ENCODE data around the gene ZNF587B. TPM values are rescaled to one million over a fixed set of nuclear protein-coding genes. Genes with fewer than 3 reads are reported as not detected.
"Not testable (repeated sequence)": the region's sequence is repeated elsewhere in the genome, so short reads cannot be mapped to it uniquely, and the experiment has no call there.

ZNF587B gene
- total RNA-seq, 1 experiment from 2014 or later: 14.1 TPM

- intact Hi-C loops (cut with micrococcal nuclease); H3K79me2 ChIP-seq (ENCODE audit: insufficient read depth, low read length); H3K27me3 ChIP-seq (ENCODE audit: insufficient read depth, low read length); CTCF ChIA-PET; H4K20me1 ChIP-seq (ENCODE audit: insufficient read depth); ATAC-seq; RAD21 ChIA-PET (ENCODE audit: low non-redundant PET in 1 of 2, low total read pairs in 2 of 2, uncharacterized antibody in 2 of 2, unreplicated experiment in 2 of 2); H3K4me2 ChIP-seq (ENCODE audit: low read length); H2AFZ ChIP-seq (ENCODE audit: low read depth, low read length, poor library complexity, severe bottlenecking); H3K4me1 ChIP-seq (ENCODE audit: control insufficient read depth in 1 of 2, insufficient read depth in 2 of 2, low read length in 2 of 2); BruUV-seq (replicated peaks); DNase-seq (ENCODE audit: low read depth, low spot score); POLR2A ChIA-PET; H3K4me3 ChIP-seq (replicated peaks in 1 of 2; ENCODE audit: low read depth in 1 of 2, low read length in 2 of 2); H3K36me3 ChIP-seq (ENCODE audit: control insufficient read depth in 1 of 2, insufficient read depth in 2 of 2, low read length in 2 of 2); H3K9me2 ChIP-seq (ENCODE audit: insufficient read depth); H3K27ac ChIP-seq (ENCODE audit: low read depth, low read length); H3K9ac ChIP-seq (ENCODE audit: low read length): not testable (repeated sequence)
- peaks cover 0 to 20% of the 10 kb centered on the region in 2 experiments; a peak in 2 of 4 replicates for H3K9me3 ChIP-seq (ENCODE audit: control insufficient read depth in 1 of 2, insufficient read depth in 1 of 2, low read depth in 1 of 2, low read length in 2 of 2)
Measured at GRCh38 chr19:57873883-57874799, 44.0 kb downstream of the ZNF587B start.

GRCh38 chr19:57886046-57886445, 55.9 kb downstream of the ZNF587B start:
- POLR2A ChIA-PET: no interaction called here
- H3K36me3 ChIP-seq (ENCODE audit: control insufficient read depth in 1 of 2, insufficient read depth in 2 of 2, low read length in 2 of 2): no peaks in the 10 kb centered on the region

More at GRCh38 chr19:57886046-57886445, 55.9 kb downstream of the ZNF587B start:
- H4K20me1 ChIP-seq (ENCODE audit: insufficient read depth): no peaks in the 10 kb centered on the region
- TF ChIP-seq ZNF274 (IDR thresholded peaks at IDR 0.05; ENCODE audit: low read depth, low read length): no peak
- TF ChIP-seq POLR2AphosphoS5 (IDR thresholded peaks at IDR 0.05; ENCODE audit: low read depth, low read length): no peak
- TF ChIP-seq JUND (IDR thresholded peaks at IDR 0.05): no peak
- TF ChIP-seq TCF7L2 (IDR thresholded peaks at IDR 0.05; ENCODE audit: borderline replicate concordance, extremely low read depth, insufficient read depth, insufficient read length): no peak
- TF ChIP-seq YY1 (IDR thresholded peaks at IDR 0.05; ENCODE audit: extremely low read depth, insufficient replicate concordance, low read depth, low read length): no peak
- TF ChIP-seq EGR1 (IDR thresholded peaks at IDR 0.05; ENCODE audit: low read depth): no peak
- H3K79me2 ChIP-seq (ENCODE audit: insufficient read depth, low read length): no peaks in the 10 kb centered on the region
- no peaks in the 10 kb centered on the region for H3K4me1 ChIP-seq (ENCODE audit: control insufficient read depth in 1 of 2, insufficient read depth in 2 of 2, low read length in 2 of 2)
- H3K9ac ChIP-seq (ENCODE audit: low read length): no peak overlapping the region
- no peak for ATAC-seq
- ChIA-PET RAD21 (ENCODE audit: low non-redundant PET in 1 of 2, low total read pairs in 2 of 2, uncharacterized antibody in 2 of 2, unreplicated experiment in 2 of 2) (no interaction called here), CTCF (no interaction called here)
- intact Hi-C loops (cut with micrococcal nuclease): no loop called here
- H3K9me2 ChIP-seq (ENCODE audit: insufficient read depth): no peaks in the 10 kb centered on the region
- no peaks in the 10 kb centered on the region for H3K27me3 ChIP-seq (ENCODE audit: insufficient read depth, low read length)
- H3K4me2 ChIP-seq (ENCODE audit: low read length): no peak overlapping the region
- H2AFZ ChIP-seq (ENCODE audit: low read depth, low read length, poor library complexity, severe bottlenecking): no peak overlapping the region
- H3K9me3 ChIP-seq (ENCODE audit: control insufficient read depth in 1 of 2, insufficient read depth in 1 of 2, low read depth in 1 of 2, low read length in 2 of 2): peaks cover 0 to 16% of the 10 kb centered on the region in 2 experiments; a peak in 1 of 4 replicates
- no peak overlapping the region for H3K4me3 ChIP-seq (replicated peaks in 1 of 2; ENCODE audit: low read depth in 1 of 2, low read length in 2 of 2)
- no peak overlapping the region for H3K27ac ChIP-seq (ENCODE audit: low read depth, low read length)
- DNase-seq (ENCODE audit: low read depth, low spot score): no peak
- BruUV-seq (replicated peaks): no TSS peak
